Body of pancreas (tissue), 4 donors: Measurements from ENCODE around the gene GMEB1. TPM values are rescaled to one million over a fixed set of nuclear protein-coding genes. Genes with fewer than 3 reads are reported as not detected.

ENCODE experiments used
- ATAC-seq: fragments of 150-250 bp; one replicate; pipeline ENCODE4 v1.9.1; 2016
- DNase-seq, 4 donors: peaks; one replicate each; pipeline ENCODE4 v3.0.0-alpha.2; 2019
- H3K27ac ChIP-seq, 4 donors: fragments of 200-600 bp; sonication (generic); 1 replicate in 3 of 4; 2 replicates in 1 of 4; pipeline versions ENCODE4 v1.5.1 to v1.6.1; 2016 to 2019; ENCODE audit warnings: mild to moderate bottlenecking in 1 of 4, mixed read lengths in 1 of 4, moderate library complexity in 1 of 4
- H3K27me3 ChIP-seq, 2 donors: fragments of 200-600 bp; sonication (generic); one replicate each; pipeline ENCODE4 v1.6.0; 2016; ENCODE audit warnings: mild to moderate bottlenecking in 1 of 2
- H3K36me3 ChIP-seq, 2 donors: fragments of 200-600 bp; sonication (generic); replicated peaks in 1 of 2; 2 replicates each; pipeline ENCODE4 v1.5.1; 2016; ENCODE audit warnings: low read depth in 2 of 2; ENCODE audit not compliant: insufficient read depth in 1 of 2
- H3K4me1 ChIP-seq: fragments of 200-600 bp; sonication (generic); one replicate; pipeline ENCODE4 v1.6.0; 2016
- H3K4me3 ChIP-seq, 2 donors: fragments of 200-600 bp; sonication (generic); 1 replicate in 1 of 2; 2 replicates in 1 of 2; pipeline ENCODE4 v1.5.1; 2016 to 2019
- H3K9me3 ChIP-seq, 3 donors: fragments of 200-600 bp; sonication (generic); 1 replicate in 2 of 3; 2 replicates in 1 of 3; pipeline ENCODE4 v1.5.1; 2016
- CTCF ChIP-seq, 7 experiments: fragments of 450-650 bp in 4 of 7; fragments of 200-600 bp in 3 of 7; sonication (generic) in 3 of 7; IDR thresholded peaks; one replicate each; pipeline ENCODE4 v1.5.1; 2016 to 2019; ENCODE audit warnings: antibody characterized with exemption in 7 of 7
- POLR2A ChIP-seq, 3 donors: fragments of 450-650 bp; IDR thresholded peaks; one replicate each; pipeline ENCODE4 v1.6.1; 2016; ENCODE audit warnings: antibody characterized with exemption in 3 of 3, mild to moderate bottlenecking in 2 of 3
- WGBS, 2 donors: methylation state at CpG; one replicate each; pipeline ENCODE4 v1.1.5; 2017; 5-methylcytosine and 5-hydroxymethylcytosine counted together
- intact Hi-C: fragments of 100-400 bp; cut with DNase I; formaldehyde crosslinking; loops from one replicate; pipeline ENCODE4 v1.15.1; 2023
- total RNA-seq, 2 donors: library from RNA; depleted of rRNA; stranded (reverse); fragments of >200 nt; gene quantifications; one replicate each; pipeline ENCODE4 v1.1.0, GENCODE V29; 2016

The GMEB1 gene
- total RNA-seq, 2 donors from 2014 or later = 5.2 to 5.6 TPM

GRCh38 chr1:28736450-28737306 is 68.1 kb downstream of the GMEB1 start, which contains the start of gene YTHDF2:
Gene YTHDF2, plus strand, starts transcription at chr1:28736940. Its CDS starts 181 bp downstream, at chr1:28737121.
- peak; percentile 98 for ATAC-seq
- no peaks in the 10 kb centered on the region for H3K27me3 ChIP-seq
- peaks cover 0 to 3% of the 10 kb centered on the region in 2 donors for H3K36me3 ChIP-seq
- peak; percentile 96 to 98 (median 97) for DNase-seq
- H3K4me1 ChIP-seq = peaks cover 45% of the 10 kb centered on the region
- TF ChIP-seq POLR2A (IDR thresholded peaks at IDR 0.05) = peak; percentile 89 to 95 (median 92)
- TF ChIP-seq CTCF (IDR thresholded peaks at IDR 0.05) = peak; percentile 92 to 99 (median 97)
- 0% methylated on average over 8 to 86 of the region's 92 CpGs for WGBS, 2 donors
- H3K9me3 ChIP-seq = no peaks in the 10 kb centered on the region
- intact Hi-C loops = no loop called here
- peak within 1 kb of the TSS; percentile 98 to 99 for H3K4me3 ChIP-seq
- H3K27ac ChIP-seq = peak within 1 kb of the TSS; percentile 92 to 96 (median 95)

- Histone ChIP-seq H3K4me1 (peaks cover 48% of the 10 kb centered on the region), H3K4me3 (peak overlapping the region; percentile 98 to 99), H3K9me3 (no peaks in the 10 kb centered on the region), H3K27ac (peak overlapping the region; percentile 92 to 96 (median 95)), H3K27me3 (no peaks in the 10 kb centered on the region), H3K36me3 (peaks cover 3 to 4% of the 10 kb centered on the region in 2 donors)
- intact Hi-C loops = no loop called here
- TF ChIP-seq CTCF (IDR thresholded peaks at IDR 0.05) (no peak), POLR2A (IDR thresholded peaks at IDR 0.05) (no peak)
- ATAC-seq (peak; percentile 7), DNase-seq (peak; percentile 26 to 57 (median 32))
- 1% methylated on average over 44 to 53 of the region's 53 CpGs for WGBS, 2 donors
Observed at GRCh38 chr1:28737307-28738132, 68.9 kb downstream of the GMEB1 start.

- intact Hi-C loops = no loop called here
- H3K27ac ChIP-seq = no peak overlapping the region
- ATAC-seq = no peak
- DNase-seq = no peak
- H3K4me3 ChIP-seq = no peak overlapping the region
- TF ChIP-seq CTCF (IDR thresholded peaks at IDR 0.05) = no peak
- TF ChIP-seq POLR2A (IDR thresholded peaks at IDR 0.05) = no peak
- H3K27me3 ChIP-seq = no peaks in the 10 kb centered on the region
- peaks cover 3 to 15% of the 10 kb centered on the region in 2 donors for H3K36me3 ChIP-seq
- H3K4me1 ChIP-seq = peaks cover 65% of the 10 kb centered on the region
- no peaks in the 10 kb centered on the region for H3K9me3 ChIP-seq
Observed at GRCh38 chr1:28740118-28740517, 71.5 kb downstream of the GMEB1 start.

- Histone ChIP-seq H3K27ac (no peak overlapping the region), H3K36me3 (peaks cover 0 to 17% of the 10 kb centered on the region in 2 donors)
Observed at GRCh38 chr1:28744184-28744583, 75.6 kb downstream of the GMEB1 start.

More at GRCh38 chr1:28744184-28744583, 75.6 kb downstream of the GMEB1 start:
- intact Hi-C loops = no loop called here
- no peaks in the 10 kb centered on the region for H3K9me3 ChIP-seq
- H3K4me3 ChIP-seq = no peak overlapping the region
- TF ChIP-seq CTCF (IDR thresholded peaks at IDR 0.05) (no peak), POLR2A (IDR thresholded peaks at IDR 0.05) (no peak)
- DNase-seq (no peak), ATAC-seq (no peak)
- H3K27me3 ChIP-seq = no peaks in the 10 kb centered on the region
- WGBS, 2 donors = 66 to 77% methylated on average over 4 of the region's 4 CpGs
- peaks cover 74% of the 10 kb centered on the region for H3K4me1 ChIP-seq
